Activated CD4-positive, alpha-beta T cell treated with anti-CD3 and anti-CD28 coated beads for 24 hours (primary cell): ENCODE measurements around the gene RAI14.

Experiments
- DNase-seq, 2 donors: peaks; one replicate each; pipeline ENCODE4 v3.0.0-alpha.2; 2020; ENCODE audit warnings: low read depth in 2 of 2

RAI14 gene

DNA sequence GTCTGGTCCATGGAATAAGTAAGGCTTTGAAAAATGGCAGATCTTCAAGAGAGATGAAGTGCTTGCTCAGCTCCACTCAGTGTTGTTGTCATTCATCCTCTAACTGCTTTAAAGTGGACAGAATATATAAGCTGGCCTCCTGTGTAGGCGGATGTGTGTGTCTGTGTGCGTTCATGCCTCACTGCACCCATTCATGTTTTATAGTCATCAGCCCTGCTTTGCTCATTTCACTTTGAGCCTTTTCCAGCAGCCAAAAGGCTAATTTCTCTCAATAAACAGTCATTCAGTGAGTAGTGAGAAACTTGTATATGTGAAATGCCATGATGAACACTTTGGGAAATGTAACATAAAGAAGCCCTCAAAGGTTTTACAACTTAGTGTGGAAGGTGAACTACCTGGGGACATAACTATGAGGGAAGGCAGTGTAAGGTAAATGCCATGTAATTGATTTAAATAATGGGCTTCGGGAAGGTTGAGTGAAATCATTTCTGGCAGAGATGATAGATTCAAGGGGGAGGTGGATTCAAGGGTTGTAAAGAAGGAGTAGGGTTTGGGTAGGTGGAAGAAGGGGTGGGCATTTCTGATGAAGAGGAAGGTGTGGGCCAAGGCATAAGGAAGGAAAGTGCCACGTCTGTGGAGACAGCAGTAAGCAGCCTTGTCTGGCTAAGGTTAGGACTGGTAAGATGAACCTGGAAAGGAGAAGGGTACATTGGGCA lies 198.5 kb downstream of the RAI14 start:
- no peak for DNase-seq

- DNase-seq = no peak
Observed at GRCh38 chr5:34857161-34857560, 201.0 kb downstream of the RAI14 start.

- DNase-seq = no peak
Observed at GRCh38 chr5:34857894-34858293, 201.8 kb downstream of the RAI14 start.

DNA sequence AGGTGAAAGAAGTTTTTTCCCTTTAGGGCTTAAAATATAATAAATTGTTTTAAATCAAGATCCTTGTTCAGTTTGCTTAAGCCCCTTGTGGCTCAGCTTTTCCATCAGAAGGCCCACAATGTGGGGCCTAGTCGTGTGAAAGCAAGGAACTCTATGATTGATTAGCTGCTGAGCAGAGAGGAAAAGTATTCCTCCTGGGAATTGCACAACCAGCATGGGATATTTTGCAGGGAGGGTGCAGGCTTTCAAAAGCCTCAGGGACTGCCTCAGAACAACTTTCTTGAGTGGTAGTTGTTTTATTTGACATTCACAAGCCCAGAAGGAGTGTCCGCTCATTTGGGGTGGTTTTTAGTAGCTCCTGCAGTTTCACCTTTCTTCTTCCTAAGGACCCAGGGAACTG lies 202.7 kb downstream of the RAI14 start:
- no peak for DNase-seq

DNA sequence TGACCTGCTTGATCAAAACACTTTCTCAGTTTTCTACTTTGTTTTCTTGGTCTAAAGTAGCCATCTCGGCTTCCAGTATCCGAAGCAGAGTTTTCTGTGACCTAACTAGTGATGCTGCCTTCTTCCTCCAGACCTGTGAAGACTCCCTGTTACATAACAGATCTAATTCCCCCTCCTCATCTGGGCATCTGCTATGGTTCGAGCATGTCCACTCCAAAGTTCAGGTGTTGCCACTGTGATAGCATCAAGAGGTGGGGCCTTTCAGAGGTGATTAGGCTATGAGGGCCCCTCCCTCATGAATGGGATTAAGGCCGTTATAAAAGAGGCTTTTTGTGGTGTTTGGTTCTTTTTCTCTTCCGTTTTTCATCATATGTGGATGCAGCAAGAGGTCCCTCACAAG lies 203.1 kb downstream of the RAI14 start:
- no peak for DNase-seq

DNA sequence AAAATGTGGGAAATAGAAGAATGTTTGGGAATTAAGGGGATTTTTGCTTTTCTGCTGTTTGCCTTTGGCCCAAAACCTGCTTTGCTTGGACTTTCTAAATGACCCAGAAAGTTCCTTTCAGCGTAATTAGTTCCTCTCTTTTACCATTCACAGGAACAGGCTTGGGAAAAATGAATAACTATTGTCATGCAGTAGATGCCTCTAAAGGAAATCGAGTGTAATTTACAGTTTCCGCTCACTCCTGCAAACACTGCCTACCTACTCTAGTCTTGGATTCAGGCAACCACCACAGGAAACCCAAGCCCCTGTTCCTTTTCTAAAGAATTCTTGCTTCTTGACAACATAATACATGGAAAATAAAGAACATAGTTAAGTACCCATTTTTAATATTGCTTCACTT lies 207.8 kb downstream of the RAI14 start:
- DNase-seq = no peak

GRCh38 chr5:34865091-34865490 lies 209.0 kb downstream of the RAI14 start:
- no peak for DNase-seq

- no peak for DNase-seq
Observed at GRCh38 chr5:34866989-34867471, 210.9 kb downstream of the RAI14 start.

GRCh38 chr5:34867660-34868059 lies 211.5 kb downstream of the RAI14 start:
- DNase-seq = no peak

GRCh38 chr5:34868791-34869190 lies 212.7 kb downstream of the RAI14 start:
- no peak for DNase-seq

DNA sequence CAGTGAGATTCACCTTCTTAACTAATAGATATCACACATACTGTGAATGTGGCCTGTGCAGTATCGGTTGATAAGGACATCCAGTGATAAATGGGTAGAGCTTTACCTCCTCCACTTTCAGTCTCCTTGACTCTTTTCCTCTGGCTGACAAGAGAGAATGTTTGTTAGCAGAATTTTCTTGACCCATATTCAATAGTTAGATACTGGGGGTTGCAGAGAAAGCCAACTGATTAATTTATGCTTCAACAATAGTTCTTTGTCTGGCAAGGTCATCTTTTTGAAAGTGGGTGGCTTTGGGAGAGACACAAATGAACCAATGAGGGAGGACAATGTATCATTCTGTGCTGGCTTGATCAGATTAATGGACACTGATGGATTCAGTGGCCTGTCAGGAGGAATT lies 213.1 kb downstream of the RAI14 start:
- DNase-seq = no peak

DNA sequence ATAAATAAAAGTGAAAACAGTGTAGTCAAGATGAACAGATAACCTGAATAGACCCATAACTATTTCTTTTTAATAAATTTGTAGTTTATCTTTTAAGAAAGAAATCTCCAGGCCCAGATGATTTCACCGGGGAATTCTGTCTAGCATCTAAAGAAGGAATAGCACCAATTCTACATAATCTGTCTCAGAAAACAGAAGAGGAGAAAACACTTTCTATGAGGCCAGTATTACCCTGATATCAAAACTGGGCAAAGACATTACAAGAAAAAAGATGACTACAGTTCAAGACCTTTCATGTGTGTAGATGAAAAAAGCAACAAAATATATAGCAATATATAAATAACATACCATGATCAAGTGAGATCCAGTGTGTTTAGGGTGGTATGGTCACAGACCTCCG lies 214.3 kb downstream of the RAI14 start:
- DNase-seq = no peak

DNA sequence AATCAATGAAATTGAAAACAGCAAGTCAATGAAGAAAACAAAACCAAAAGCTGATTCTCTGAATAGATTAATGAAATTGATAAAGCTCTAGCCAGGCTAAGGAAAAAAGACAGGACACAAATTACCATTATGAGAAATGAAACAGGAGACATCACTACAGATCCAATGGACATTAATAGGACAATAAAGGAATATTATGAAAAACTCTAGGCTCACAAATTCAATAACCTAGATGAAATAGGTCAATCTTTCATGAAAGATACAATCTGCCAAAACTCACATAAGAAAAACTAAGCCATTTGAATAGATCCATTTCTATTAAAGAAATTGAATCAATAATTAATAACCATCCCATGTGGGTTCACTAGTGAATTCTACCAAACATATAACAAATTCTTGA lies 220.1 kb downstream of the RAI14 start:
- DNase-seq = no peak

GRCh38 chr5:34881246-34881645 lies 225.1 kb downstream of the RAI14 start:
- DNase-seq = no peak
